GM21723 (cell line): Measurements from ENCODE around the gene MROH8.
A peak's percentile ranks its signal among the peaks of the same experiment; 100 is the strongest.
"Not testable (repeated sequence)": the region's sequence is repeated elsewhere in the genome, so short reads cannot be mapped to it uniquely, and the experiment has no call there.

Source experiments
- ATAC-seq: cut with Tn5 transposase; IDR thresholded peaks from one replicate; pipeline ENCODE4 v1.9.1; 2021; ENCODE audit warnings: mild to moderate bottlenecking, moderate library complexity; ENCODE audit not compliant: unreplicated experiment

Gene MROH8

DNA sequence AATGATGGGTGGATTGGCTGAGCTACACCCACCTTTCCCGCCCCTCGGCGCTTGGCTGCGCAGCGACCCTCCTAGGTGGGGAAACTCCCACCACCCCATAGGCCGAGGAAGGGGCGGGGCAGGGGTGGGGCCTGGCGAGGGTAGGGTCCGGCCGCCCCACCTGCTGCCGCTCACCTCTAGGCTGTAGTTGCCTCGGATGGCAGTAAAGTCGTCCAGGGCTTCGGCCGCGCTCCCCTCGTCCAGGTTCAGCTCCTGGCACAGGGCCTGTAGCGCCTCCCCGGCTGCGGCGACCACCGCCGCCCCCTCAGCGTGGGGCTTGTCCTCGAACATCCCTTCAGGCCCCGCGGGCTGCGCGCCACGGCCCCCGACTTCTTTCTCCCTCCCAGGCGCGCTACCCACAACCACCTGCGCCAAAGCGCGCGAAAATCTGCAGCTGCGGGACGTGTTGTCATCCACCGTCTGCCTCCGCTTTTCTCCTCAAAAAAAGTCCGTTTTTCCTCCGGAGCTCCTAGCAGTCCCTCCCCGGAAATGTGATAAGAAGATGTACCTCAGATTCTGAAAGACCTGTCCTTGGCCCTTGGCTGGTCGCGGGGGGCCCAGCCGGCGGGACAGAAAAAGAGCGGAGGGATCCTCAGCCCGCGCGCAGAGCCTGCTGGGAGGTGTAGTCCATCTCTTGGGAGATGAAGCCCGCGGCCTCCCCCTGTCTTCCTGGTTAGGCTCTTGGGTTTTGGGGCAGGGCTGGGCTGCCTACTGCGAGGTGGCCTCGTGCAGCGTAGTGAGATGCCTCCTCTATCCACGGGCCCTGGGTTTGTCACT is 83.5 kb downstream of the MROH8 start, which contains the start of gene RBL1:
RBL1 (minus strand) TSS at position 399 of the 816 bp plus-strand sequence; CDS start at position 330, 69 bp downstream.
- peak; percentile 78 for ATAC-seq

GRCh38 chr20:37095108-37095598 is 84.2 kb downstream of the MROH8 start:
- ATAC-seq = peak; percentile 32

- no peak for ATAC-seq
Observed at GRCh38 chr20:37090407-37090806, 88.9 kb downstream of the MROH8 start.

DNA sequence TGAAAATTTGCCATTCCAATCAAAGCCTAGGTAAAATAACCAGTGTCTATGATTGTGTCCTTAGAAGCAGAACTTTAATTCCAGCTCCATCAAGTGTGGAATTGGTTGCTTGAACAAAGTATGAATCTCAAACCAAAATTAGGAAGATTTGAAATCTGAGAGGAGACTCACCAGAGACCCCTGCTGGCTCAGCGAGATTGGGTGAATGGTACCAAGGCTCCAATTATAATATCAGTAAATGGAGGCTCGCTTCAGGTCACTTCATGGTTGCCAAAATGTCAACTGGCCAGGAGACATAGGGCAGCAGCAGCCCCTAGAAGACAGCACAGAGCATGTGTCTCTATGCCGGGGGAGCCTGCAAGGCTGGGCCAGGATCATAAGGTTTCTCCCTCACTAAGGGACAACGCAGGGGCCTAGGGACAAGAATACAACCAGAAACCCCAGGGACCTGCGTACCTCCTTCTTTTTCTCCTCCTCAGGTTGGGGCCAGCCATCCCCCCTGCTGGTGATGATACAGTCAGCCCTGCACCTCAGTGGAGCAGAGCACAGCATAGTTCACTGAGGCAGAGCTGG is 97.5 kb downstream of the MROH8 start:
- no peak for ATAC-seq

GRCh38 chr20:37077009-37077408 is 102.3 kb downstream of the MROH8 start:
- no peak for ATAC-seq

DNA sequence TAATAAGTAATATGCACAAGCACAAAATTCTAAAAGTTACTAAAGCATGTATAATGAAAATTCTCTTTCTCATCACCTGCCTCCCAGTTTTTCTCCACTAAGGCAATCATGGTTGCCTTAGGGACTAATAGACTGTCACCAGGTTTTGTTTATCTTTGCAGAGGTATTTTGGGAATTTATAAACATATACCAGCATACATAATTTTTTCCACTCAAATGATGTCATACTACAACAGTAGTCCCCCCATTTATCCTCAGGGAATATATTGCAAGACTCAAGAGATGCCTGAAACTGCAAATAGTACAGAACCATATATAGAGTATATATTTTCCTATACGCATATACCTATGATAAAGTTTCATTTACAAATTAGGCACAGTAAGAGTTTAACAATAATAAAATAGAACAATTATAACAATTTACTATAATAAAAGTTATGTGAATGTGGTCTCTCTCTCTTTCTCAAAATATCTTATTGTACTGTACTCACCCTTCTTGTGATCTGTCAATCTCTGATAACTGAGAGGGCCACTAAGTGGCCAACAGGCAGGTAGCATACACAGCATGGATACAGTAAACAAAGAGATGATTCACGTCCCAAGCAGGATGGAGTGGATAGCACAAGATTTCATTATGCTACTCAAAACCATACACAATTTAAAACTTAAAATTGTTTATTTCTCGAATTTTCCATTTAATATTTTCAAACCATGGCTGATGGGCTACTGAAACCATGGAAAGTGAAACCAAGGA is 103.2 kb downstream of the MROH8 start:
- no peak for ATAC-seq

DNA sequence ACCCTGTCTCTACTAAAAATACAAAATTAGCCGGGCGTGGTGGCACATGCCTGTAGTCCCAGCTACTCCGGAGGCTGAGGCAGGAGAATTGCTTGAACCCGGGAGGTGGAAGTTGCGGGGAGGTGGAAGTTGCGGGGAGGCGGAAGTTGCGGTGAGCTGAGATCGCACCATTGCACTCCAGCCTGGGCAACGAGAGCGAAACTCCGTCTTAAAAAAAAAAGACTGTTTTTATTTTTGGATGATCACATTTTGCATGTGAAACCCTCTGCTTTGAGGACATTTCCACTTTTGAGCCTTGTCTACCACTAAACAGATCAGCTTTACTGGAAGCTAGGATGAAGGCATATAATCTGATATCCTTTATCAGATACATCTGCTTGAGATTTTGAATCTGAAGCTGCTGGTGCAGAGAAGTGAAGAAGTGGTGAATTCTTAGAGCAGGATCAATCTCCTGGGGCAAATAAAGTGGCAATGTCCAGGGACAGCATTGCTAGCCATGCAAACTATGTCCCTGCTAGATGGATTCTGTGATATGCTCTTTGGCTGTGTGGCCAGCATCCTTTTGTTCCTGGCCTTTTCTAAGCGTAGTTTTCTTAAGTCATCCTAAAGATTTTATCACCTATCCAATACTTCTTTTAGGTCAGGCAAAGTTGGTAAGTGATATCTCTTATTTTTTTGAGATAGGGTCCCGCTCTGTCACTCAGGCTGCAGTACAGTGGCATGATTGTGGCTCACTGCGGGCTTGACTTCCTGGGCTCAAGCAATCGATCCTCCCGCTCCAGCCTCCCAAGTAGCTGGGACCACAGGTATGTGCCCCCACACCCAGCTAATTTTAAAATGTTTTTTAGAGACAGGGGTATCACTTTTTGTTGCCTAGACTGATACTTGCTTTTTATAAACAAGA is 106.8 kb downstream of the MROH8 start:
- ATAC-seq = no peak

DNA sequence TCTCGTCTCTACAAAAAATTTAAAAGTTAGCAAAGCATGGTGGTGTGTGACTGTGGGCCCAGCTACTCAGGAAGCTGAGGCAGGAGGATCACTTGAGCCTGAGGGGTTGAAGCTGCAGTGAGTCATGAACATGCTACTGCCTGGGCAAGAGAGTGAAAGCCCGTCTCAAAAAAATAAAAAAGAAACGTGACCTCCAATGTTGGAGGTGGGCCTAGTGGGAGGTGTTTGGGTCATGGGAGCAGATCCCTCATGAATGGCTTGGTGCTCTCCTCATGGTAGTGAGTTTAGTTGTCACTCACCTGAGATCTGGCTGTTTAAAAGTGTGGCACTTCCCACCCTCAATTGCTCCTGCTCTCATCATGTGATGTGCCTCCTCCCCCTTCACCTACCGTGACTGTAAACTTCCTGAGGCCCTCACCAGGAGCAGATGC is 107.9 kb downstream of the MROH8 start:
- no peak for ATAC-seq

GRCh38 chr20:37069563-37069962 is 109.8 kb downstream of the MROH8 start:
- not testable (repeated sequence) for ATAC-seq

DNA sequence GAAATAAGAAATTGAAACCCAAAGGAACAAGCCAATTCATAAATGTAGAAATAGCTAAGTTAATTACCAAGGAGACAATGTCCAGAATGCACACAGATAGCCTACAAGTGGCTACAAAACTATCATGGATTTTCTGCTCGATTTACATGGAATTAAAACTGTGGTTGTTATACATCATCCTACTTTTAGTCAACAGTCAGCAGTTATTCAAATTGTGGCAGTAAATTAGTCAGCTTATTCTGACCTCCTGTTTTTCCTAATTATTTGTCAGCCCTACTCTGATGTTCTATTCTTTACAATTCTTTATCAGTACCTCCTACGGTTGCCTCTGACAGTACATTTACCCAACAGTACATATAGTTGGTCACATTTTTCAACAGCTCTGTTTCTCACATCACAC is 113.2 kb downstream of the MROH8 start:
- ATAC-seq = no peak

- no peak for ATAC-seq
Observed at GRCh38 chr20:37055276-37055675, 124.1 kb downstream of the MROH8 start.

- ATAC-seq = no peak
Observed at GRCh38 chr20:37053230-37053950, 126.0 kb downstream of the MROH8 start.
